Thyroid gland (tissue), 4 donors: ENCODE data around the gene JAK3.

Source experiments
- CTCF ChIP-seq, 6 experiments: fragments of 200-600 bp in 3 of 6; fragments of 450-650 bp in 3 of 6; sonication (generic) in 3 of 6; IDR thresholded peaks; one replicate each; pipeline ENCODE4 v1.5.1; 2016 to 2019; ENCODE audit warnings: antibody characterized with exemption in 6 of 6, mild to moderate bottlenecking in 2 of 6, inconsistent platforms in 1 of 6, moderate library complexity in 1 of 6
- POLR2A ChIP-seq, 2 donors: fragments of 450-650 bp; IDR thresholded peaks; one replicate each; pipeline ENCODE4 v1.6.1; 2017; ENCODE audit warnings: antibody characterized with exemption in 2 of 2, mild to moderate bottlenecking in 2 of 2, moderate library complexity in 1 of 2

- no peak for TF ChIP-seq CTCF (IDR thresholded peaks at IDR 0.05)
- TF ChIP-seq POLR2A (IDR thresholded peaks at IDR 0.05): no peak
Observed at GRCh38 chr19:17794412-17794730, 53.4 kb downstream of the JAK3 start.
